ENCODE data around the gene PI4K2A.

DNA sequence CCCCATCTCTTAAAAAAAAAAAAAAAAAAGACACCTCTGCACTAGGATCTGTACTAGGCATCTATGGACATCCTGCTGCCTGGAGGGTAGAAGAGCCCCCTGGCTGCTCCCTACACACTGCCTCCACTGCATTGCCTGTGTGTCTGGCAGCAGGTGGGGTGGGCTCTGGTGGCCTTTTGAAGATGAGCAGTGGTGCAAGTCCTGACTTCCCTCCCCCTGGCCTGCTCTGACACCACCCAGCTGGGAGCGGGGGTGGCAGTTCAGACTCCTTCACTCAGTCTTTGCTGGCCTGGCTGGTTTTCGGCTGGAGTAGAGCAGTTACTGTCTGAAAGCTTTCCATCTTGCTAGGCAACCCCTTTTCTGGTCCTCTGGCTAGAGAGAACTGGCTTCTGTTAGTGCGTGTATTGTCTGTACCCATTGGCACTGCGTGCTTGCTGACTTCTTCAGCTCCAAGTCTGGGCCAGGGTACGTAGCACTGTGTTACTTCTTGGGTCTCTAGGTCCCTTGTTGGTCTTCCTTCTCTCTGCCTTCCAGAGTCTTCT, 33.3 kb upstream of the PI4K2A start:
- TF ChIP-seq, protein P1, sequence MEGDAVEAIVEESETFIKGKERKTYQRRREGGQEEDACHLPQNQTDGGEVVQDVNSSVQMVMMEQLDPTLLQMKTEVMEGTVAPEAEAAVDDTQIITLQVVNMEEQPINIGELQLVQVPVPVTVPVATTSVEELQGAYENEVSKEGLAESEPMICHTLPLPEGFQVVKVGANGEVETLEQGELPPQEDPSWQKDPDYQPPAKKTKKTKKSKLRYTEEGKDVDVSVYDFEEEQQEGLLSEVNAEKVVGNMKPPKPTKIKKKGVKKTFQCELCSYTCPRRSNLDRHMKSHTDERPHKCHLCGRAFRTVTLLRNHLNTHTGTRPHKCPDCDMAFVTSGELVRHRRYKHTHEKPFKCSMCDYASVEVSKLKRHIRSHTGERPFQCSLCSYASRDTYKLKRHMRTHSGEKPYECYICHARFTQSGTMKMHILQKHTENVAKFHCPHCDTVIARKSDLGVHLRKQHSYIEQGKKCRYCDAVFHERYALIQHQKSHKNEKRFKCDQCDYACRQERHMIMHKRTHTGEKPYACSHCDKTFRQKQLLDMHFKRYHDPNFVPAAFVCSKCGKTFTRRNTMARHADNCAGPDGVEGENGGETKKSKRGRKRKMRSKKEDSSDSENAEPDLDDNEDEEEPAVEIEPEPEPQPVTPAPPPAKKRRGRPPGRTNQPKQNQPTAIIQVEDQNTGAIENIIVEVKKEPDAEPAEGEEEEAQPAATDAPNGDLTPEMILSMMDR (IDR thresholded peaks at IDR 0.05) = no peak
- no peak for TF ChIP-seq EP300 (IDR thresholded peaks at IDR 0.05)
- no peak for TF ChIP-seq POLR2A (IDR thresholded peaks at IDR 0.05)
